ENCODE results near the gene WNT7B.

Gene WNT7B

GRCh38 chr22:45998638-45999378 is 21.8 kb upstream of the WNT7B start:
- DNase-seq (ENCODE audit: low spot score): no peak
- peak overlapping the region; percentile 61 to 78 for H3K27ac ChIP-seq
- H3K4me3 ChIP-seq: no peak overlapping the region
- TF ChIP-seq, protein P1, sequence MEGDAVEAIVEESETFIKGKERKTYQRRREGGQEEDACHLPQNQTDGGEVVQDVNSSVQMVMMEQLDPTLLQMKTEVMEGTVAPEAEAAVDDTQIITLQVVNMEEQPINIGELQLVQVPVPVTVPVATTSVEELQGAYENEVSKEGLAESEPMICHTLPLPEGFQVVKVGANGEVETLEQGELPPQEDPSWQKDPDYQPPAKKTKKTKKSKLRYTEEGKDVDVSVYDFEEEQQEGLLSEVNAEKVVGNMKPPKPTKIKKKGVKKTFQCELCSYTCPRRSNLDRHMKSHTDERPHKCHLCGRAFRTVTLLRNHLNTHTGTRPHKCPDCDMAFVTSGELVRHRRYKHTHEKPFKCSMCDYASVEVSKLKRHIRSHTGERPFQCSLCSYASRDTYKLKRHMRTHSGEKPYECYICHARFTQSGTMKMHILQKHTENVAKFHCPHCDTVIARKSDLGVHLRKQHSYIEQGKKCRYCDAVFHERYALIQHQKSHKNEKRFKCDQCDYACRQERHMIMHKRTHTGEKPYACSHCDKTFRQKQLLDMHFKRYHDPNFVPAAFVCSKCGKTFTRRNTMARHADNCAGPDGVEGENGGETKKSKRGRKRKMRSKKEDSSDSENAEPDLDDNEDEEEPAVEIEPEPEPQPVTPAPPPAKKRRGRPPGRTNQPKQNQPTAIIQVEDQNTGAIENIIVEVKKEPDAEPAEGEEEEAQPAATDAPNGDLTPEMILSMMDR (IDR thresholded peaks at IDR 0.05): no peak

GRCh38 chr22:45997777-45998637 is 21.0 kb upstream of the WNT7B start:
- DNase-seq (ENCODE audit: low spot score): no peak
- Histone ChIP-seq H3K4me3 (peak overlapping the region; percentile 14), H3K27ac (peak overlapping the region; percentile 61 to 78)
- TF ChIP-seq, protein P1 (IDR thresholded peaks at IDR 0.05): no peak

GRCh38 chr22:45997077-45997776 is 20.3 kb upstream of the WNT7B start:
- TF ChIP-seq, protein P1 (IDR thresholded peaks at IDR 0.05): no peak
- DNase-seq (ENCODE audit: low spot score): no peak
- H3K4me3 ChIP-seq: peak overlapping the region; percentile 14
- H3K27ac ChIP-seq: peak overlapping the region; percentile 61 to 78

- DNase-seq (ENCODE audit: low spot score): no peak
- TF ChIP-seq, protein P1 (IDR thresholded peaks at IDR 0.05): no peak
- H3K4me3 ChIP-seq: no peak overlapping the region
- peak overlapping the region; percentile 61 to 78 for H3K27ac ChIP-seq
These were observed 19.5 kb upstream of the WNT7B start for GRCh38 chr22:45996241-45997076.

DNA sequence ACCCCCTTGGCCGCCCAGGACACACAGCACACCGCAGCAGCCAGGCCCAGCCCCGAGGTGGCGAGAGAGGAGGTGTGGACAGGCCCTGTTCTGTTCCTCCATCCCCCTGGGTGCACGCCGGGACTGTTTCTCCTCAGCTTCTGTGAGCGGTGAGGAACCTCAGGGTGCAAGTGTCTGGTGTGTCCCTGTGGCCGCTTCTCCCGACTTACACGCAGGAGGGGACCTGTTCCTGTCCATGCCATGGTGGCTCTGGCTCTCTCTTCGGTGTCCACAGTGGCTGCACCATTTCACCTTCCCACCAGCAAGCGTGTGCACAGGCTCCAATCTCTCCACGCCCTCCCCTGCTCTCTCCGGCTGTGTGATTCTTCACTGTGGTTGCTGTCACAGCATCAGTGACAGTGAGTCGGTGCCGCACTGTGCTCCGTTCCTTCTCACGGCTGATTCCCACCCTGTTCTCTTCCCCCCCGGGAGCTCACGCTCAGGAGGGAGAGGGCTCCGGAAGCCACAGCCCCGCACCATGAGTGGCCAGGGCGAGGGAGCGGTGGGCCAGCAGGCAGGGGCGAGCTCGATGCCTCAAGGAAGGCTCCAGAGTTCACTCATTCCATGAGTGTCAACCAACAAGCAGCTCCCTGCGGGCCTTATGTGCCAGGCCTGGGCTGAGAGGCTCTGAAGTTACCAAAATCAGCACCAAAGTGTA is 18.6 kb upstream of the WNT7B start:
- DNase-seq (ENCODE audit: low spot score): no peak
- H3K27ac ChIP-seq: peak overlapping the region; percentile 61 to 78
- TF ChIP-seq, protein P1 (IDR thresholded peaks at IDR 0.05): no peak
- no peak overlapping the region for H3K4me3 ChIP-seq

Measured in coronary artery (tissue), 2 donors.